Measurements from ENCODE around the gene GTF2I. TPM values are rescaled to one million over a fixed set of nuclear protein-coding genes. Genes with fewer than 3 reads are reported as not detected.
"Not testable (repeated sequence)": the region's sequence is repeated elsewhere in the genome, so short reads cannot be mapped to it uniquely, and the experiment has no call there.

Gene GTF2I
- total RNA-seq, 1 donor from 2014 or later: 391 TPM

DNA sequence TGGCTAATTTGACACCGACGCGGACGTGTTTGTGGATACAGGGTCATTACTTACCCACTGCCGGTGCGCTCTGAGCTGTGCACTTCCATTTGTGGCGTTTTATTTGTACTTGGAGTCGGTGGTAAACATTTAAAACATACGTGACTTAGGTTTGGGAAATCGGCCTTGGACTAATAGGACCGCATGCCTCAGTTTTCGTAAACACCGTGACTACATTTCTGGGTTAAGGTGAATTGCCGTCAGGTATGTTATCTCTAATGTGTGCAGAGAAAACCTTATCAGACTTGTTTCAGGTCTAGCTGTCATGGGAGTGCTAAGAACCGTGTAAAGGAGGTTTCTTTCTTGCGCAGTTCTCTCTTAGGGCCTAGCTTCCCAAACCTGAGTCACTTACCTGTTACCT is 64.6 kb downstream of the GTF2I start:
- H3K4me1 Mint-ChIP-seq (ENCODE audit: low read depth, unreplicated experiment): peaks cover 5% of the 10 kb centered on the region
- H3K27me3 Mint-ChIP-seq (ENCODE audit: unreplicated experiment): no peaks in the 10 kb centered on the region
- no peaks in the 10 kb centered on the region for H3K9me3 Mint-ChIP-seq (ENCODE audit: unreplicated experiment)
- no peak overlapping the region for H3K27ac Mint-ChIP-seq (ENCODE audit: unreplicated experiment)
- DNase-seq: no peak
- H3K36me3 Mint-ChIP-seq (ENCODE audit: unreplicated experiment): no peaks in the 10 kb centered on the region
- no peak overlapping the region for H3K4me3 Mint-ChIP-seq (ENCODE audit: unreplicated experiment)
- TF ChIP-seq, protein P1, sequence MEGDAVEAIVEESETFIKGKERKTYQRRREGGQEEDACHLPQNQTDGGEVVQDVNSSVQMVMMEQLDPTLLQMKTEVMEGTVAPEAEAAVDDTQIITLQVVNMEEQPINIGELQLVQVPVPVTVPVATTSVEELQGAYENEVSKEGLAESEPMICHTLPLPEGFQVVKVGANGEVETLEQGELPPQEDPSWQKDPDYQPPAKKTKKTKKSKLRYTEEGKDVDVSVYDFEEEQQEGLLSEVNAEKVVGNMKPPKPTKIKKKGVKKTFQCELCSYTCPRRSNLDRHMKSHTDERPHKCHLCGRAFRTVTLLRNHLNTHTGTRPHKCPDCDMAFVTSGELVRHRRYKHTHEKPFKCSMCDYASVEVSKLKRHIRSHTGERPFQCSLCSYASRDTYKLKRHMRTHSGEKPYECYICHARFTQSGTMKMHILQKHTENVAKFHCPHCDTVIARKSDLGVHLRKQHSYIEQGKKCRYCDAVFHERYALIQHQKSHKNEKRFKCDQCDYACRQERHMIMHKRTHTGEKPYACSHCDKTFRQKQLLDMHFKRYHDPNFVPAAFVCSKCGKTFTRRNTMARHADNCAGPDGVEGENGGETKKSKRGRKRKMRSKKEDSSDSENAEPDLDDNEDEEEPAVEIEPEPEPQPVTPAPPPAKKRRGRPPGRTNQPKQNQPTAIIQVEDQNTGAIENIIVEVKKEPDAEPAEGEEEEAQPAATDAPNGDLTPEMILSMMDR (IDR thresholded peaks at IDR 0.05; ENCODE audit: partially characterized antibody, unreplicated experiment): no peak

DNA sequence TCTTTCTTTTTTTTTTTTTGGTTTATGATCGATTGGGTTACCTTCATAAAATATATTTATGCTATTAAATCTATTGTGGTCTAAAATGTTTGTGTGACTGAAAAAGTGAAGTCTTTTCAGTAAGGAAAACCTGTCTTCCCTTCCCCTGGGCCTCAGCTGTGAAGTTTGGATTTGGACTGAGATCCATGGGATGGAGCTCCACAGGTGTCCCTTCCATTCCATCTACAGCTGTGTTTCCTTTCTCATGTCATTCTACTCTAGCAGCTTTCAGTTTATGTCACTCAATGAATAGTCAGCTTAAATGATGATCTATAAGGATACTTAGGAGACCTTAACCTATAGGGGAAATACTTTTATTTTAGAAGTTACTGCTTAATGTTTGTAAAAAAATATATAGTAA is 68.3 kb downstream of the GTF2I start:
- no peaks in the 10 kb centered on the region for H3K9me3 Mint-ChIP-seq (ENCODE audit: unreplicated experiment)
- no peaks in the 10 kb centered on the region for H3K27me3 Mint-ChIP-seq (ENCODE audit: unreplicated experiment)
- H3K4me3 Mint-ChIP-seq (ENCODE audit: unreplicated experiment): no peak overlapping the region
- H3K36me3 Mint-ChIP-seq (ENCODE audit: unreplicated experiment): no peaks in the 10 kb centered on the region
- TF ChIP-seq, protein P1 (IDR thresholded peaks at IDR 0.05; ENCODE audit: partially characterized antibody, unreplicated experiment): no peak
- no peak overlapping the region for H3K27ac Mint-ChIP-seq (ENCODE audit: unreplicated experiment)
- peaks cover 6% of the 10 kb centered on the region for H3K4me1 Mint-ChIP-seq (ENCODE audit: low read depth, unreplicated experiment)
- no peak for DNase-seq

DNA sequence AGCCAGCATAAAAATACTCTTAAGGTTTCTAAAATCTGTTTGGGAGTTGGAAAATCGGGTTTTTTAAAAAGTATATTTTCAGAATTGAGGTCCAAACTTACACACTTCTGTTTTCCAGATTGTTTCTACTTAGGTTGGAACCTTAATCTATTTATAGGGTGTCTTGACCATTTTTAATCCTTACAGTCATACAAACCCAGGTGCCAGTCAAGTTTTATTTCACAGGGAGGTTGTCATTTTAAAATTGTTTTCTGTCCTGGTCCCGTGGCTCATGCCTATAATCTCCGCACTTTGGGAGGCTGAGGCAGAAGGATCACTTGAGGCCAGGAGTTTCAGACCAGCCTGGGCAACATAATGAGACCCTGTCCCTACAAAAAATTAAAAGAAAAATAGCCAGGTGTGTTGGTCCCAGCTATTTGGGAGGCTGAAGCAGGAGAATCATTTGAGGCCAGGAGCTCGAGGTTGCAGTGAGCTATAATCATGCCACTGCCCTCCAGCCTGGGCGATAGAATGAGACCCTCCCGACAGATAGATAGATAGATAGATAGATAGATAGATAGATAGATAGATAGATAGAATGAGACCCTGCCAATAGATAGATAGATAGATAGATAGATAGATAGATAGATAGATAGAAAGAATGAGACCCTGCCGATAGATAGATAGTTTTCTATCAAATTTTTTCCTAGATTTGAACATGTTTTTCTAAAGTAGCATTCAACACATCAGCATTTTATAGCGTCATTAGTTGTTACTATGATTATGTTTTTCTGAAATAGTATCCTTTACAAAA is 69.0 kb downstream of the GTF2I start:
- Mint-ChIP-seq H3K27ac (ENCODE audit: unreplicated experiment) (peak overlapping the region; percentile 60), H3K36me3 (ENCODE audit: unreplicated experiment) (no peaks in the 10 kb centered on the region), H3K4me1 (ENCODE audit: low read depth, unreplicated experiment) (peaks cover 6% of the 10 kb centered on the region), H3K27me3 (ENCODE audit: unreplicated experiment) (no peaks in the 10 kb centered on the region), H3K9me3 (ENCODE audit: unreplicated experiment) (no peaks in the 10 kb centered on the region), H3K4me3 (ENCODE audit: unreplicated experiment) (no peak overlapping the region)
- TF ChIP-seq, protein P1 (IDR thresholded peaks at IDR 0.05; ENCODE audit: partially characterized antibody, unreplicated experiment): no peak
- no peak for DNase-seq

DNA sequence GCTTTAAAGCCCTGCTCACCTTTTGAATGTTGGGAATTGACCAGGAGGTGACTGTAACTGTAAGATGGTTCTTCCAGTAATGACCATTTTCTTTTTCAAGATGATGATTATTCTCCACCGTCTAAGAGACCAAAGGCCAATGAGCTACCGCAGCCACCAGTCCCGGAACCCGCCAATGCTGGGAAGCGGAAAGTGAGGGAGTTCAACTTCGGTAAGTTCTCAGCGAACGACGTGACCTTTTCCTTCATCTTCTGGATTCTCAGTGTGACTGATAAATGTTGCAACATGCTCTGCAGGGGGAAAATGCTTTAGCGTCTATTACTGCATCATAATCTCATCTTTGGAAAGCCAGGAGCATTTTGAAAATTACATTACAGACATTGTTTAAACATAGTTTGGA is 71.2 kb downstream of the GTF2I start:
- H3K36me3 Mint-ChIP-seq (ENCODE audit: unreplicated experiment); H3K4me1 Mint-ChIP-seq (ENCODE audit: low read depth, unreplicated experiment); DNase-seq; H3K9me3 Mint-ChIP-seq (ENCODE audit: unreplicated experiment); H3K27me3 Mint-ChIP-seq (ENCODE audit: unreplicated experiment); H3K27ac Mint-ChIP-seq (ENCODE audit: unreplicated experiment); H3K4me3 Mint-ChIP-seq (ENCODE audit: unreplicated experiment): not testable (repeated sequence)

DNA sequence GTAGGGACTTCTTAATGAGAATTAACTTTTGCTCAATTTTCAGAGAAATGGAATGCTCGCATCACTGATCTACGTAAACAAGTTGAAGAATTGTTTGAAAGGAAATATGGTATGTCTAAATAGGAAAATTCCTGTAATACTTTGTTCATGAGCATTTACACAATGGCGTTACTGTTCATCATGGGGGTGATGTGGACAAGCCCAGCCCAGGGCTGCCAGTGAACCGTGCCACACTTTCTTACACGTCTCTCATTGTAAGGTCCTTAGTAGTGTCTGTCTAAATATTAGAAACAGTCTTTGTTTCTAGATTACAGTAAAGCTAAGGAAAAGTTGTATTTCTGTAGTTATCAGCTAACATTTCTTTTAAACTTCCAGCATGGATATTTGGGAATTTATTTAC is 72.7 kb downstream of the GTF2I start:
- not testable (repeated sequence) for DNase-seq; H3K4me3 Mint-ChIP-seq (ENCODE audit: unreplicated experiment); H3K9me3 Mint-ChIP-seq (ENCODE audit: unreplicated experiment); H3K27me3 Mint-ChIP-seq (ENCODE audit: unreplicated experiment); H3K4me1 Mint-ChIP-seq (ENCODE audit: low read depth, unreplicated experiment); H3K36me3 Mint-ChIP-seq (ENCODE audit: unreplicated experiment); H3K27ac Mint-ChIP-seq (ENCODE audit: unreplicated experiment)

DNA sequence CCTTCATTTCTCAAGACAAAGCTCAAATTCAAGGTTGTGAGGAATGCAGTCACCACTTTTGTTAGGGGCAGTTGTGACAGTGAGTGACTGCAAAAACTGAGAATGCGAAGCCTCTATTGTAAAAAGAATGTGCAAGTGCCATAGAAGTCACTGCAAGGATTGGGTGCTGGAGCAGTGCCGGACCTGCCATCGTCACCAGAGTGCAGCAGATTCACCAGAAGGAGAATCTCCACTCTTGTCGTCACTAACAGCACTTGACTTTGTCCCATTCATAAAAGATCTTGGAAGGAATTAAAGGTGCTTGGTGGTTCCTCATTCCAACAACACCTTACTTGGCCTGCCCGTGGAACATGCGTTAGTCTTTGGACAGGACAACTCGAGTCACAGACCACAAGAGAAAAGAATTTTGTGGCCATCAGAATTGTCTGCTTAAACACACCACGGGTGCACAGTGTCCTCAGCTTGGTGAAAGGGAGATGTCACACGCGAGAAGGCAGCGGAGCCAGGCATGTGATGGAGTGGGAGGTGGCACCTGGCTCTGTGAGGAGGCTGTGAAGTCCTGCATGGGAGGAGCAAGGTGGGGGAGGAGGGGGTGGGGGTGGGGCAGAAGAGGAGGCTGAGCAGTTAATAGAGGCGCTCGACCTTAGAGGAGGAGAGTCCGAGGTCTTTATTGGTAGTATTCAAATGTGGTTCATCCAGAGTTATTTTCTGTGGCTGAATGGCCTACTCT is 82.6 kb downstream of the GTF2I start:
- H3K36me3 Mint-ChIP-seq (ENCODE audit: unreplicated experiment); H3K27me3 Mint-ChIP-seq (ENCODE audit: unreplicated experiment); H3K4me1 Mint-ChIP-seq (ENCODE audit: low read depth, unreplicated experiment); DNase-seq; H3K9me3 Mint-ChIP-seq (ENCODE audit: unreplicated experiment); H3K27ac Mint-ChIP-seq (ENCODE audit: unreplicated experiment); H3K4me3 Mint-ChIP-seq (ENCODE audit: unreplicated experiment): not testable (repeated sequence)

DNA sequence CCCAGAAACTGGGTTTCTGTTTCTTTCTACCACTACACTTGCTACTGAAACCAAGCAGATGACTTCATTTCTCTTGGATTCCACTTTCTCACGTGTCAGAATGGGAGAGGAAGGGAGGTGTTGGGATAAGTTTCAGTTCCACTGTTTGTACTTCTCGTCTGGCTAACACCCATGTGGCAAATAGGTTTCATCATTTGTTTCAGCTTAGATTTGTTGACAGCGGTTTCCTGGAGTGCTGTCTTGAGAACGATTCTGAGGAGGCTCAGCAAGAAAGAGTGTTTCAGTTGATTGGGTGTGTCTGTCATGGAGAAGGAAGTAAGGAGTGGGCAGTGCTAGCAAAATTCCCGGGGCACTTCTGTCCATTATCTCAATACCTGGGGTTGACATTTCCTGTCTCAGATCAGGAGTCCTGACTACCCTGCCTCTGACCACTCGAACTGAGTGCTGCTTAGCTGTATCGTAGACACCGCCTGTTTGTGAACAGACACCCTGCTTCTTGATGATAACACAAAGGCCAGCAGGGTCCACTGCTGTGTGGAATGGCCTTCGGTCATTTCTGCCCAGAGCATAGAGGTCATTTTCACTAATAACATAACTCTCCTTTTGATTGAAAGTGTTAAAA is 86.5 kb downstream of the GTF2I start:
- H3K36me3 Mint-ChIP-seq (ENCODE audit: unreplicated experiment): not testable (repeated sequence)

DNA sequence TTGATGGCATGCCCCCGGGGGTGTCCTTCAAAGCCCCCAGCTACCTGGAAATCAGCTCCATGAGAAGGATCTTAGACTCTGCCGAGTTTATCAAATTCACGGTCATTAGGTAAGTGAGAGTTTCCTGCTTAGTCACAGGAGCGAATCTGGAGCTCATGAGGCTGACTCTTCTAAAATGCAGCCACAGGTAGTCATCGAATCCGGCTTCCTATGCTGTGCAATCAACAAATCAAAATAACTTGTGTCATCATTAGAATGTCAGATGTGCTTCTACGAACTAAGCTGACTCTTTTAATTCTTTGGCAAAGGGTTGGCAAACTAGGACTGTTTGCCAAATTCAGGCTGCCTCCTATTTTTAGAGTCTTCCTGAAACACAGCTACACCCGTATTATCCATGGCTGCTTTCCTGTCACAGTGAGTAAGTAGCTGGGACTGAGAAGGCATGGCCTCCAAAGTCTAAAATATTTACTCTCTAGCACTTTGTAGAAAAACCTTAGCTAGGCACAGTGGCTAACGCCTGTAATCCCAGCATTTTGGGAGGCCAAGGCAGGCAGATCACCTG is 96.5 kb downstream of the GTF2I start:
- H3K27me3 Mint-ChIP-seq (ENCODE audit: unreplicated experiment); H3K27ac Mint-ChIP-seq (ENCODE audit: unreplicated experiment); H3K4me3 Mint-ChIP-seq (ENCODE audit: unreplicated experiment): not testable (repeated sequence)

More for the DNA sequence above, 86.5 kb downstream of the GTF2I start:
- H3K27ac Mint-ChIP-seq (ENCODE audit: unreplicated experiment); H3K9me3 Mint-ChIP-seq (ENCODE audit: unreplicated experiment); H3K27me3 Mint-ChIP-seq (ENCODE audit: unreplicated experiment); H3K4me3 Mint-ChIP-seq (ENCODE audit: unreplicated experiment); DNase-seq; H3K4me1 Mint-ChIP-seq (ENCODE audit: low read depth, unreplicated experiment): not testable (repeated sequence)

DNA sequence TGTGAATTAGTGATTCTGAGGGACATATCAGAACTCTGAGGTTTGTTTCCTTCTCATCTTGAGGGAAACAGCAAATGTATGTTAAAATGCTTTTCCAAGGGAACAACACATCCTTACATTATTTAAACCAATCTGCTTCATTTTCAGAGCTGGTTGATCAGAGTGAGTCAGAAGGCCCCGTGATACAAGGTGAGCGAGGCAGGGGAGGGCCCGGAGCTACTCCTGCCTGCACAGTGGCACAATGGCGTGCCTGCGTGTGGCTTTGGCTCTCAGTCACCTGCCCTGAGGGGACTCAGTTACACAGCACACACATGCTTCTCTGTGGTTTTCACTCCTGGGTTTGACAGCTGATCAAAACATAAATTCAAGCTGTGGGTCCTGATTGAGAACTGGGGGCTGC is 99.2 kb downstream of the GTF2I start:
- H3K4me3 Mint-ChIP-seq (ENCODE audit: unreplicated experiment); DNase-seq; H3K27ac Mint-ChIP-seq (ENCODE audit: unreplicated experiment); H3K36me3 Mint-ChIP-seq (ENCODE audit: unreplicated experiment); H3K9me3 Mint-ChIP-seq (ENCODE audit: unreplicated experiment); H3K27me3 Mint-ChIP-seq (ENCODE audit: unreplicated experiment); H3K4me1 Mint-ChIP-seq (ENCODE audit: low read depth, unreplicated experiment): not testable (repeated sequence)

More for the DNA sequence above, 96.5 kb downstream of the GTF2I start:
- H3K4me1 Mint-ChIP-seq (ENCODE audit: low read depth, unreplicated experiment); H3K36me3 Mint-ChIP-seq (ENCODE audit: unreplicated experiment); H3K9me3 Mint-ChIP-seq (ENCODE audit: unreplicated experiment); DNase-seq: not testable (repeated sequence)
